OCI-LY3 (cell line): ENCODE data around the gene LRRC23.

ENCODE experiments used
- H2AFZ ChIP-seq: fragments of 200-600, 300-600 bp; shearing (Covaris generic); 2 replicates; pipeline ENCODE4 v1.6.0; 2014; ENCODE audit warnings: antibody characterized with exemption, low read depth, low read length
- H3K27ac ChIP-seq: fragments of 200-600, 300-600 bp; sonication (generic); 2 replicates; pipeline ENCODE4 v1.5.1; 2014; ENCODE audit warnings: mild to moderate bottlenecking, low read length, moderate library complexity, mixed read lengths
- H3K27me3 ChIP-seq: fragments of 200-600, 300-600 bp; sonication (generic); 2 replicates; pipeline ENCODE4 v1.6.1; 2014; ENCODE audit warnings: low read depth, low read length, mixed read lengths
- H3K36me3 ChIP-seq: fragments of 200-600, 300-600 bp; sonication (generic); replicated peaks from 2 replicates; pipeline ENCODE3; 2014; ENCODE audit warnings: low read depth, low read length, mixed read lengths
- H3K4me1 ChIP-seq: fragments of 300-600, 200-600 bp; sonication (generic); 2 replicates; pipeline ENCODE4 v1.6.1; 2014; ENCODE audit warnings: low read length, mixed read lengths
- H3K4me2 ChIP-seq: fragments of 200-600, 300-600 bp; sonication (generic); 2 replicates; pipeline ENCODE4 v1.6.1; 2014; ENCODE audit warnings: low read length, mixed read lengths
- H3K4me3 ChIP-seq: fragments of 300-600, 200-600 bp; sonication (generic); 2 replicates; pipeline ENCODE4 v1.5.1; 2014; ENCODE audit warnings: antibody characterized with exemption, mild to moderate bottlenecking, low read length, moderate library complexity
- H3K79me2 ChIP-seq: fragments of 300-600, 200-600 bp; shearing (Covaris generic); 2 replicates; pipeline ENCODE4 v1.6.1; 2014; ENCODE audit warnings: mild to moderate bottlenecking, low read length, mixed read lengths
- H3K9ac ChIP-seq: fragments of 300-600, 200-600 bp; shearing (Covaris generic); 2 replicates; pipeline ENCODE4 v1.6.0; 2014; ENCODE audit warnings: mild to moderate bottlenecking, low read length, moderate library complexity
- H3K9me3 ChIP-seq: fragments of 200-600, 300-600 bp; shearing (Covaris generic); 2 replicates; pipeline ENCODE4 v1.6.1; 2014; ENCODE audit warnings: low read length, mixed read lengths; ENCODE audit not compliant: insufficient read depth
- H4K20me1 ChIP-seq: fragments of 200-600, 300-600 bp; sonication (generic); 2 replicates; pipeline ENCODE4 v1.6.1; 2016; ENCODE audit warnings: low read length, mixed read lengths; ENCODE audit not compliant: insufficient read depth
- CTCF ChIP-seq: fragments of 200-600, 300-600 bp; sonication (generic); IDR thresholded peaks from 2 replicates; pipeline ENCODE4 v1.5.1; 2014; ENCODE audit warnings: antibody characterized with exemption, low read length, low read depth
- EZH2phosphoT487 ChIP-seq: fragments of 200-600 bp; shearing (Covaris generic); IDR thresholded peaks from 2 replicates; pipeline ENCODE4 v1.6.1; 2018; ENCODE audit warnings: antibody characterized with exemption, mixed run types, low read depth

Gene LRRC23

GRCh38 chr12:6928022-6928702 lies 23.5 kb downstream of the LRRC23 start:
- Histone ChIP-seq H3K4me1 (peaks cover 25% of the 10 kb centered on the region), H3K4me2 (peak overlapping the region; percentile 94), H3K9ac (peak overlapping the region; percentile 96), H3K4me3 (peak overlapping the region; percentile 100), H4K20me1 (no peaks in the 10 kb centered on the region), H3K27me3 (no peaks in the 10 kb centered on the region), H3K36me3 (peaks cover 10% of the 10 kb centered on the region), H3K79me2 (peaks cover 42% of the 10 kb centered on the region), H3K27ac (0 out of 2 replicates have a peak overlapping the region, but pooled peaks have one; percentile 5), H3K9me3 (no peaks in the 10 kb centered on the region), H2AFZ (no peak overlapping the region)
- TF ChIP-seq CTCF = no peak
- no peak for TF ChIP-seq EZH2phosphoT487

DNA sequence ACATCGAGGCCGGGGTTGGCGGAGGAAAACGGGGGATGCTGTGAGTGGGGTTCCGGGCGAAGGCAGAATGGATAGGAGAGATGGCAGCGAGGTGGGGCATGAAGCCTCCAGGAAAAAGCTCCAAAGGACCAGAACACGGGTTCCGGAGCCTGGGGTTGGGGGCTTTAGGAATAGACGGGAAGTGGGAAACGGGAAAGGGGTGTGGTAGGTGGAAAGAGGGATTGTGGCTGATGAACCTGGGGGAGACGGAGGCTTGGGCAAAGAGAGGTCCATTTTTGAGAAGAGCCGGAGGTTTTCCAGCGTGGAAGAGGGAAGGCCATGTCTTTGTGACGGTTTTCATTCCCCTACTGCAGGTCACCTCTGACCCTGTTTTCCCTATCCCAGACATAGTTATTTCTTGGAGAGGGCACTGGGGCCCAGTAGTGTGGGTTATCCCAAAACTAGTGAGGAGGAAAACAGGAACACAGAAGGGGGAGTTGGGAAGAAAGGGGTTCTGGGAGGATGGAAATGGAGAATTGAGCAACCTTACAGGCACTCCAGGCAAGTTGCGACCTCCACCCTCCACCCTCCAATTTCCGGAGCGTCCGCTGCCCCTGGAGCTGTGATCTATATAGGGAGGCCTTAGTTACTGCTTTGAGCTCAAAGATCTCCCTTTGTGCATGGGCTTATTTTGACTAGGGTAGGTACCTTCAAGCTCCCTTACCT lies 24.2 kb downstream of the LRRC23 start:
- H3K36me3 ChIP-seq = peaks cover 6% of the 10 kb centered on the region
- H3K9ac ChIP-seq = peak overlapping the region; percentile 91
- peaks cover 25% of the 10 kb centered on the region for H3K4me1 ChIP-seq
- no peaks in the 10 kb centered on the region for H4K20me1 ChIP-seq
- peaks cover 42% of the 10 kb centered on the region for H3K79me2 ChIP-seq
- no peak overlapping the region for H2AFZ ChIP-seq
- H3K4me3 ChIP-seq = peak overlapping the region; percentile 100
- 0 out of 2 replicates have a peak overlapping the region, but pooled peaks have one; percentile 5 for H3K27ac ChIP-seq
- no peaks in the 10 kb centered on the region for H3K27me3 ChIP-seq
- H3K4me2 ChIP-seq = peak overlapping the region; percentile 94
- TF ChIP-seq EZH2phosphoT487 (no peak), CTCF (no peak)
- no peaks in the 10 kb centered on the region for H3K9me3 ChIP-seq

GRCh38 chr12:6929466-6930452 lies 25.1 kb downstream of the LRRC23 start:
- Histone ChIP-seq H3K27ac (no peak overlapping the region), H3K9ac (no peak overlapping the region), H3K27me3 (no peaks in the 10 kb centered on the region), H3K36me3 (peaks cover 6% of the 10 kb centered on the region), H3K4me2 (peak overlapping the region; percentile 94), H3K79me2 (peaks cover 42% of the 10 kb centered on the region), H2AFZ (no peak overlapping the region), H3K9me3 (no peaks in the 10 kb centered on the region), H4K20me1 (no peaks in the 10 kb centered on the region), H3K4me3 (peak overlapping the region; percentile 100; the same call in 1 of the 2 replicates), H3K4me1 (peaks cover 17% of the 10 kb centered on the region)
- TF ChIP-seq EZH2phosphoT487 = no peak
- no peak for TF ChIP-seq CTCF
